Heart right ventricle (tissue), 16 donors: ENCODE data around the gene PHF14. TPM values are rescaled to one million over a fixed set of nuclear protein-coding genes. Genes with fewer than 3 reads are reported as not detected.

Source experiments
- ATAC-seq, 8 donors: fragments of 200-7000 bp; cut with Tn5 transposase; one replicate each; pipeline ENCODE4 v1.9.1; 2020; ENCODE audit warnings: mild to moderate bottlenecking in 8 of 8, moderate library complexity in 8 of 8, moderate number of reproducible peaks in 1 of 8
- DNase-seq, 2 donors: peaks; one replicate each; pipeline ENCODE4 v3.0.0-alpha.2; 2020
- H3K27ac ChIP-seq, 10 donors: fragments of 200-600 bp; sonication (generic) in 2 of 10; one replicate each; pipeline versions ENCODE4 v1.5.0 to v1.8.0; 2020 to 2022; ENCODE audit warnings: mild to moderate bottlenecking in 3 of 10
- H3K27me3 ChIP-seq, 7 donors: fragments of 200-600 bp; one replicate each; pipeline ENCODE4 v1.8.0; 2021 to 2022; ENCODE audit warnings: mild to moderate bottlenecking in 2 of 7
- H3K36me3 ChIP-seq, 9 donors: fragments of 200-600 bp; sonication (generic) in 1 of 9; one replicate each; pipeline versions ENCODE4 v1.5.0 to v1.8.0; 2020 to 2022; ENCODE audit warnings: mild to moderate bottlenecking in 2 of 9
- H3K4me1 ChIP-seq, 9 donors: fragments of 200-600 bp; sonication (generic) in 1 of 9; one replicate each; pipeline versions ENCODE4 v1.5.0 to v1.8.0; 2020 to 2022; ENCODE audit warnings: mild to moderate bottlenecking in 4 of 9
- H3K4me3 ChIP-seq, 10 donors: fragments of 200-600 bp; sonication (generic) in 2 of 10; one replicate each; pipeline versions ENCODE4 v1.5.0 to v1.8.0; 2020 to 2022; ENCODE audit warnings: mild to moderate bottlenecking in 7 of 10, moderate library complexity in 2 of 10
- H3K9me3 ChIP-seq, 11 donors: fragments of 200-600 bp in 10 of 11; sonication (generic) in 2 of 11; one replicate each; pipeline versions ENCODE4 v1.5.0 to v1.8.0; 2013 to 2022; ENCODE audit warnings: mild to moderate bottlenecking in 2 of 11, control low read depth in 1 of 11, moderate library complexity in 1 of 11
- WGBS, 2 donors: extraction: QIAGEN DNeasy Blood & Tissue Kit; methylation state at CpG; one replicate each; pipeline ENCODE4 v1.1.7; 2013; ENCODE audit warnings: inconsistent platforms in 1 of 2; 5-methylcytosine and 5-hydroxymethylcytosine counted together
- intact Hi-C, 10 donors: fragments of 100-400 bp; cut with DNase I; formaldehyde crosslinking; loops; one replicate each; pipeline versions ENCODE4 v1.11.1 to v1.14.2; 2022
- polyA plus RNA-seq, 2 donors: library from polyadenylated mRNA; stranded (reverse); fragments of 200-250 nt; gene quantifications; one replicate each; pipeline ENCODE4 v1.2.3, GENCODE V29; 2013
- total RNA-seq, 10 donors: library from RNA; stranded (reverse); fragmentation: NEBNext Ultra II Directional in 3 of 10; extraction: Animal tissue kit (Norgen Biotek cat#: 25700) in 3 of 10; gene quantifications; one replicate each; pipeline versions ENCODE4 v1.2.1 to v1.2.4, GENCODE V29; 2021 to 2023
- TF ChIP-seq, protein P1 (sequence below), 9 donors: fragments of 200-600 bp; sonication (generic) in 2 of 9; IDR thresholded peaks; one replicate each; pipeline versions ENCODE4 v1.5.0 to v1.8.0; 2021 to 2022; ENCODE audit warnings: antibody characterized with exemption in 9 of 9, mild to moderate bottlenecking in 5 of 9, moderate library complexity in 1 of 9
- donor health status: Arrhythmogenic right ventricular cardiomyopathy.
- donor health status: ischemic (EF 13 %, LVEDD 7.1; RV severe dilation, severe dysfunction).
- donor health status: healthy with polysubstance abuse.
- donor health status: DM: no; HTN: yes; CAD: no.
- donor health status: DM: no; HTN: no; CAD: no.
- donor health status: ischemic (EF 25% LVEDD 6.9; RV normal size, moderate dysfunction).
- donor health status: ischemic (EF 25% LVEDD 5.7; RV mildly dilated, moderate dysfunction).
- donor health status: healthy.
- donor health status: DM: yes; HTN: yes; CAD: no.
- donor health status: Ischemic cardiomyopathy.
- donor health status: ischemic (EF 35%, LVEDD 5.7; RV mildly dilated, moderate dysfunction).
- donor health status: nonischemic (EF 11% LVEDD 7.7; RV severe dilation, severe dysfunction).
- donor health status: DM: yes; HTN: yes; CAD: no.
- donor health status: PGD.
- donor health status: ischemic (EF 29% LVEDD 5.4; RV normal size, mild dysfunction).
- donor health status: nonischemic (EF 23%, LVEDD 6.1; RV moderate dilation, normal function).

Gene PHF14
- total and polyA plus RNA-seq, 12 donors = 11.9 to 21.4 (median 14.8) TPM

DNA sequence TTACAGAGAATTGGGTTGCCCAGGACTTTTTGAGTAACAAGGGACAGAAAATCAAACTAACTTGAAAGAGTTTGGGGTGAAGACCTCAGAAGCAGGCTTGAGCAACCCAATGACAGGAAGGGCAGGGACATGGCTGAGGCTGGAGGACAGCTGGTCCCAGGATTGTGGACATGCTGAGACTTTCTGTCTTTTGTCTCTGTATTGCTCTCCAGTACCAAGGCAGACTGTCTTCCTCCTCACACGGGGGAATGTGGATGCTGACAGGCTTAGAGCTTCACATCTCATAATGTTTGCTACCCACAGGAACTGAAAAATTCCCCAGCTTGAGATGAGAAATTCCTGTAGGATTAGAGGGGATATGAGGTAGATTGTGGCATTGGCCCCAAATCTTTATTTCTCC, 229.6 kb downstream of the PHF14 start:
- Histone ChIP-seq H3K36me3 (no peaks in the 10 kb centered on the region), H3K27me3 (no peaks in the 10 kb centered on the region), H3K4me3 (no peak overlapping the region), H3K27ac (no peak overlapping the region), H3K9me3 (no peaks in the 10 kb centered on the region), H3K4me1 (peaks cover 0 to 5% (median 0%) of the 10 kb centered on the region in 9 donors)
- TF ChIP-seq, protein P1, sequence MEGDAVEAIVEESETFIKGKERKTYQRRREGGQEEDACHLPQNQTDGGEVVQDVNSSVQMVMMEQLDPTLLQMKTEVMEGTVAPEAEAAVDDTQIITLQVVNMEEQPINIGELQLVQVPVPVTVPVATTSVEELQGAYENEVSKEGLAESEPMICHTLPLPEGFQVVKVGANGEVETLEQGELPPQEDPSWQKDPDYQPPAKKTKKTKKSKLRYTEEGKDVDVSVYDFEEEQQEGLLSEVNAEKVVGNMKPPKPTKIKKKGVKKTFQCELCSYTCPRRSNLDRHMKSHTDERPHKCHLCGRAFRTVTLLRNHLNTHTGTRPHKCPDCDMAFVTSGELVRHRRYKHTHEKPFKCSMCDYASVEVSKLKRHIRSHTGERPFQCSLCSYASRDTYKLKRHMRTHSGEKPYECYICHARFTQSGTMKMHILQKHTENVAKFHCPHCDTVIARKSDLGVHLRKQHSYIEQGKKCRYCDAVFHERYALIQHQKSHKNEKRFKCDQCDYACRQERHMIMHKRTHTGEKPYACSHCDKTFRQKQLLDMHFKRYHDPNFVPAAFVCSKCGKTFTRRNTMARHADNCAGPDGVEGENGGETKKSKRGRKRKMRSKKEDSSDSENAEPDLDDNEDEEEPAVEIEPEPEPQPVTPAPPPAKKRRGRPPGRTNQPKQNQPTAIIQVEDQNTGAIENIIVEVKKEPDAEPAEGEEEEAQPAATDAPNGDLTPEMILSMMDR (IDR thresholded peaks at IDR 0.05) = no peak
- intact Hi-C loops = no loop called here
- WGBS, 2 donors = 44 to 62% methylated on average over 1 of the region's 1 CpG
- no peak for DNase-seq
- peak in 3 of 8 donors; percentile 30 to 58 (median 50) for ATAC-seq

DNA sequence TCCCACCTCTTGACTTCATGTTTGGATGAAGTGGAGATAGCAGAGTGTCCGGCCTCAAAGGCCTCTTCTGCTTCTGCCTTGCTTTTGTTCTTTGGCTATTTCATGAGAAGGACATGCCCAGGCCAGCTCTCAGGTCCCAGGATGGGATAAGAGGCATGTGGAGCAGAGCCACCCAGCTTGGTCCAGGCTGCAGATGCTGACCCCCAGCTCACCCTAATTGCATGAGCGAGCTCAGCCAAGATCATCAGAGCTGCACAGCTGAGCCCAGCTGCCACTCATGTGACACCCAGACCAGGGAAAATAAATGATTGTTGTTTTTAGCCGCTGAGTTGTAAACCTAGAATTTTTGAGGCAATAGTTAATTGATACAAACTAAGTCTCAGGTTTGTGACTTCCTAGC, 230.0 kb downstream of the PHF14 start:
- peaks cover 0 to 5% (median 0%) of the 10 kb centered on the region in 9 donors for H3K4me1 ChIP-seq
- peak in 7 of 8 donors; percentile 64 to 87 (median 71) for ATAC-seq
- 71 to 77% methylated on average over 3 of the region's 3 CpGs for WGBS, 2 donors

DNA sequence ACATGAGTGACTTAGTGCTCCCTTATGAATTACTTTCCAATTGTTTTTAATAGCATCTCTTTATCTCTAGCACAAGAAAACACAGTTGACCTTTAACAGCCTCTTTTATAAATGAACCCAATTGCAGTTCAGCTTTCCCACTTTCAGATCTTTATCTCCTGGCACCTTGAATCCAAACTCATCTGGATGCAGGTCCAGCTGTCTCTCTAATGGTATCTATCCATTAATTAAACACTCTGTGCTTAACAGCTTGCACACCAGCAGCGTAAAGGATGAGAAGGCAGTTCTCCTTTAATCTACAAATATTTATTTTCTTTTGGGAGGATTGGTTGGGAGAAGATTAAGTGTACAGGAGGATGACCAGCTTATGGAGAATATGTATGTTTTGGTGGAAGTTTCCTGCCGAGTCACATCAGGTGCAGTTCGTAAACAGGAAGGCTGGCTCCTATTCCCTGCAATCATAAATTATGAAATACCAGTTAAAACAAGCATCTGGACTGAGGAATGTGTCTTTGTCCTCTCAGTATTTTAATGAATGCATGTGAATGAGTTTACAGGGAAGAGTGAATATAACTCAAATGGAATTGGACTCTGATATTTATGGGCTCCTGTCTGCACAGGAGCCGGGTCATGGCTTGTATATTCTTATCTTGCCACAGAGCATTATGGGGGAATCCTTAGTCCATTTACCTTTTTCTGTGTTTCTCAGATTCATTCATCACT, 232.7 kb downstream of the PHF14 start:
- Histone ChIP-seq H3K27ac (no peak overlapping the region), H3K4me3 (no peak overlapping the region), H3K27me3 (no peaks in the 10 kb centered on the region), H3K4me1 (peaks cover 0 to 5% (median 0%) of the 10 kb centered on the region in 9 donors), H3K9me3 (no peaks in the 10 kb centered on the region), H3K36me3 (no peaks in the 10 kb centered on the region)
- TF ChIP-seq, protein P1 (IDR thresholded peaks at IDR 0.05) = no peak
- ATAC-seq (no peak), DNase-seq (no peak)
- intact Hi-C loops = no loop called here
- WGBS, 2 donors = 68 to 85% methylated on average over 4 of the region's 4 CpGs

More for the DNA sequence above, 230.0 kb downstream of the PHF14 start:
- TF ChIP-seq, protein P1 (IDR thresholded peaks at IDR 0.05) = no peak
- Histone ChIP-seq H3K27ac (peak overlapping the region in 1 of 10 donors; percentile 37), H3K9me3 (no peaks in the 10 kb centered on the region), H3K4me3 (no peak overlapping the region), H3K36me3 (no peaks in the 10 kb centered on the region), H3K27me3 (no peaks in the 10 kb centered on the region)
- intact Hi-C loops = no loop called here
- peak; percentile 18 to 40 for DNase-seq

DNA sequence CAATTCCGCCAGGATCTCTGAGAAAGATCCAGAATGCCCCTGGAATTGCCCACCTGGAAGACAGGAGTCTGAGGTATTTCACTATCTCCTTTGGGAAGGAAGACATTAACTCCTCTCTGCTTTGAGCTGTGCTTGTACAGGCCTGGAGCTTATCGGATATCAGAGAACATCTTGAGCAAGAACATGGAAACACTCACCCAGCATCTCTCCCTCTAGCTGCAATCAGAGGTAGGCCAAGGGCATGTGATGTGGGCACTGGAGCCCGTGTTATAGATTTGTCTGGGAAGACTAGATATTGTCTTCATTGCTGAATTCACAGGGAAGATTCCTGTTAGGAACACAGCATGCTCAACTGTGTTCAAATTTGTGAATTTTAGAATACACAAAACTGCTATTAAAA, 233.9 kb downstream of the PHF14 start:
- DNase-seq = no peak
- Histone ChIP-seq H3K4me1 (peaks cover 0 to 10% (median 0%) of the 10 kb centered on the region in 9 donors), H3K27me3 (no peaks in the 10 kb centered on the region), H3K4me3 (no peak overlapping the region), H3K36me3 (no peaks in the 10 kb centered on the region), H3K9me3 (no peaks in the 10 kb centered on the region), H3K27ac (no peak overlapping the region)
- 66 to 73% methylated on average over 3 of the region's 3 CpGs for WGBS, 2 donors
- TF ChIP-seq, protein P1 (IDR thresholded peaks at IDR 0.05) = peak in 1 of 9 donors; percentile 7
- intact Hi-C loops = no loop called here
- no peak for ATAC-seq
